ENCODE results near the gene RPRD1B.

- TF ChIP-seq POLR2A (IDR thresholded peaks at IDR 0.05; ENCODE audit: low read depth, low read length) (no peak), POLR2AphosphoS5 (IDR thresholded peaks at IDR 0.05; ENCODE audit: low read depth, low read length) (no peak), POU2F2 (IDR thresholded peaks at IDR 0.05; ENCODE audit: low read depth, low read length) (no peak), TAF1 (IDR thresholded peaks at IDR 0.05; ENCODE audit: low read depth, low read length) (no peak)
Measured at GRCh38 chr20:38094373-38094891, 60.9 kb downstream of the RPRD1B start.
